K562 (cell line): ENCODE data around the gene SDK1. TPM values are rescaled to one million over a fixed set of nuclear protein-coding genes. Genes with fewer than 3 reads are reported as not detected.

ENCODE experiments used
- ATAC-seq: fragments of 200-7000 bp; cut with Tn5 transposase; 3 replicates; pipeline ENCODE4 v1.9.1; 2020; ENCODE audit warnings: moderate library complexity
- BruUV-seq: library from RNA; stranded (reverse); fragments of 400-500 nt; replicated peaks from 2 replicates; lab custom pipeline; 2021; lab: Mats Ljungman, UMichigan
- CTCF ChIA-PET: fragments of 300-600 bp; formaldehyde crosslinking; extraction: SDS; loops from one replicate; lab custom pipeline; 2021; ENCODE audit warnings: low intra/inter-chr PET ratio; lab: Yijun Ruan, JAX
- POLR2A ChIA-PET: fragments of 300-600, 350-650 bp; sonication (Branson Sonifier 250); formaldehyde crosslinking; extraction: SDS; loops from one replicate; lab custom pipeline; 2021; ENCODE audit warnings: antibody characterized with exemption, inconsistent platforms; lab: Yijun Ruan, JAX
- DNase-seq, 4 experiments: peaks; one replicate each; pipeline versions ENCODE4 v3.0.0 to v3.0.0-alpha.2; 2011 to 2018; ENCODE audit warnings: low spot score in 3 of 4, mixed read lengths in 3 of 4; ENCODE audit errors: extremely low read depth in 1 of 4
- FAIRE-seq: peaks from 2 replicates; lab custom pipeline; 2011; peaks lifted over from hg19 to GRCh38; lab: Jason Lieb, UNC
- H2AFZ ChIP-seq: 2 replicates; pipeline ENCODE4 v1.6.0; 2011; ENCODE audit warnings: low read depth, low read length, control low read depth, inconsistent platforms
- H3K27ac ChIP-seq: fragments of 200-600 bp; 3 replicates; pipeline ENCODE4 v1.8.0; 2011; ENCODE audit warnings: low read depth, mild to moderate bottlenecking, control low read depth, inconsistent platforms, low read length, moderate library complexity, mixed read lengths; ENCODE audit errors: extremely low read depth
- H3K27me3 ChIP-seq, 2 experiments: fragments of 300-600 bp in 1 of 2; 2 replicates in 1 of 2; 3 replicates in 1 of 2; pipeline versions ENCODE4 v1.6.0 to v1.8.0; 2011; ENCODE audit warnings: inconsistent platforms in 2 of 2, low read length in 2 of 2, mild to moderate bottlenecking in 1 of 2, mixed read lengths in 1 of 2, moderate library complexity in 1 of 2; ENCODE audit not compliant: control insufficient read depth in 2 of 2, insufficient read depth in 2 of 2
- H3K36me3 ChIP-seq: fragments of 300-600 bp; 3 replicates; pipeline ENCODE4 v1.8.0; 2011; ENCODE audit warnings: mild to moderate bottlenecking, low read length, inconsistent platforms; ENCODE audit not compliant: control insufficient read depth, insufficient read depth
- H3K4me1 ChIP-seq, 2 experiments: fragments of 200-600 bp in 1 of 2; replicated peaks in 1 of 2; 2 replicates in 1 of 2; 3 replicates in 1 of 2; pipeline versions ENCODE4 v1.5.1 to v1.8.0; 2011; ENCODE audit warnings: inconsistent platforms in 2 of 2, low read length in 2 of 2, mild to moderate bottlenecking in 1 of 2, mixed read lengths in 1 of 2, moderate library complexity in 1 of 2; ENCODE audit not compliant: control insufficient read depth in 2 of 2, insufficient read depth in 2 of 2
- H3K4me2 ChIP-seq: 2 replicates; pipeline ENCODE4 v1.6.1; 2011; ENCODE audit warnings: low read length, control low read depth, inconsistent platforms, mixed read lengths; ENCODE audit not compliant: insufficient read depth
- H3K4me3 ChIP-seq: fragments of 200-600 bp; sonication (generic), shearing (Covaris generic); 2 replicates; pipeline ENCODE4 v1.5.1; 2016; ENCODE audit warnings: control low read depth, inconsistent platforms
- H3K79me2 ChIP-seq: fragments of 200-600 bp; 3 replicates; pipeline ENCODE4 v1.8.0; 2011; ENCODE audit warnings: low read length, inconsistent platforms; ENCODE audit not compliant: control insufficient read depth, insufficient read depth
- H3K9ac ChIP-seq, 2 experiments: 2 replicates each; pipeline versions ENCODE4 v1.6.0 to v1.6.1; 2011; ENCODE audit warnings: low read depth in 2 of 2, low read length in 2 of 2, control low read depth in 1 of 2, inconsistent platforms in 1 of 2, mild to moderate bottlenecking in 1 of 2, mixed read lengths in 1 of 2; ENCODE audit not compliant: insufficient read depth in 1 of 2
- H3K9me1 ChIP-seq: one replicate; pipeline ENCODE4 v1.6.0; 2011; ENCODE audit warnings: inconsistent platforms, mild to moderate bottlenecking, low read length, moderate library complexity; ENCODE audit not compliant: control insufficient read depth, insufficient read depth
- H3K9me3 ChIP-seq: replicated peaks from 2 replicates; pipeline ENCODE4 v1.5.1; 2011; ENCODE audit warnings: low read depth, low read length, inconsistent platforms; ENCODE audit not compliant: control insufficient read depth, insufficient read depth
- H4K20me1 ChIP-seq: replicated peaks from 2 replicates; pipeline ENCODE4 v1.6.1; 2011; ENCODE audit warnings: low read length, inconsistent platforms, mixed read lengths; ENCODE audit not compliant: control insufficient read depth, insufficient read depth
- DPF2 ChIP-seq: fragments of 450-650 bp; IDR thresholded peaks from 2 replicates; pipeline ENCODE4 v1.6.1; 2016
- HDAC8 ChIP-seq: fragments of 450-650 bp; IDR thresholded peaks from 2 replicates; pipeline ENCODE4 v1.6.1; 2016; ENCODE audit warnings: mild to moderate bottlenecking, missing genetic modification characterization, moderate library complexity, missing compliant biosample characterization
- KDM1A ChIP-seq, 2 experiments: fragments of 450-650 bp; IDR thresholded peaks; 2 replicates each; pipeline ENCODE4 v1.6.1; 2016; ENCODE audit warnings: mild to moderate bottlenecking in 2 of 2
- KLF10 ChIP-seq: fragments of 250-450 bp; sonication (Bioruptor Pico); IDR thresholded peaks from 2 replicates; pipeline ENCODE4 v1.6.1; 2021; ENCODE audit warnings: matching md5 sums
- NFIX ChIP-seq: fragments of 250-450 bp; sonication (Bioruptor Pico); IDR thresholded peaks from 2 replicates; pipeline ENCODE4 v1.4.0; 2020; ENCODE audit warnings: low read depth, mild to moderate bottlenecking, moderate library complexity
- PHB ChIP-seq: fragments of 250-450 bp; sonication (Bioruptor Pico); IDR thresholded peaks from 2 replicates; pipeline ENCODE4 v1.5.0; 2021
- RREB1 ChIP-seq: fragments of 250-450 bp; sonication (Bioruptor Pico); IDR thresholded peaks from 2 replicates; pipeline ENCODE4 v1.4.0; 2020
- SMAD1 ChIP-seq: fragments of 150-350 bp; IDR thresholded peaks from 2 replicates; pipeline ENCODE4 v1.6.1; 2014; ENCODE audit warnings: low read length, low read depth; ENCODE audit not compliant: partially characterized antibody
- SREBF1 ChIP-seq: fragments of 150-350 bp; IDR thresholded peaks from 2 replicates; pipeline ENCODE4 v1.6.1; 2014; ENCODE audit warnings: antibody characterized with exemption, low read depth, low read length, borderline replicate concordance
- TBP ChIP-seq: optimal IDR thresholded peaks from 2 replicates; pipeline ENCODE3; 2011; ENCODE audit warnings: low read depth, low read length, improper control_type of control experiment
- XRCC4 ChIP-seq: IDR thresholded peaks from one replicate; pipeline ENCODE4 v1.6.1; 2011; ENCODE audit not compliant: insufficient read depth, insufficient read length; ENCODE audit errors: extremely low read depth
- YBX1 ChIP-seq: fragments of 450-650 bp; IDR thresholded peaks from 2 replicates; pipeline ENCODE4 v1.7.1; 2016; ENCODE audit warnings: mild to moderate bottlenecking
- ZNF780A ChIP-seq: fragments of 250-450 bp; sonication (Bioruptor Pico); IDR thresholded peaks from 2 replicates; pipeline ENCODE4 v1.5.0; 2021; ENCODE audit warnings: mild to moderate bottlenecking
- ZSCAN29 ChIP-seq: fragments of 450-650 bp; IDR thresholded peaks from 2 replicates; pipeline ENCODE4 v1.6.1; 2017
- WGBS: fragments of 100-300 bp; shearing (Covaris generic); methylation state at CpG from one replicate; pipeline ENCODE4 v1.1.6; 2016; ENCODE audit warnings: low coverage, mixed read lengths; ENCODE audit not compliant: insufficient coverage; ENCODE audit errors: missing lambda C conversion rate; 5-methylcytosine and 5-hydroxymethylcytosine counted together
- in situ Hi-C: fragments of 300-500 bp; cut with MboI; formaldehyde crosslinking; loops from 4 replicates; pipeline ENCODE4 v1.15.0; 2018; ENCODE audit warnings: inconsistent platforms, mixed read lengths
- intact Hi-C: fragments of 100-400 bp; cut with micrococcal nuclease; formaldehyde crosslinking; loops from 2 replicates; pipeline ENCODE4 v1.14.2; 2022
- polyA plus RNA-seq, 8 experiments: library from polyadenylated mRNA; depleted of rRNA in 4 of 8; stranded (reverse) in 5 of 8; unstranded in 3 of 8; fragments of >200 nt; fragmentation: Nextera tagmentation in 2 of 8; fragmentation: Illumina TruSeq in 1 of 8; extraction: Ambion mirVana in 2 of 8; extraction: Trizol in 1 of 8; gene quantifications; 2 replicates each; pipeline versions ENCODE4 v1.2.1 to v1.2.3, GENCODE V29; 2011 to 2014; ENCODE audit warnings: inconsistent platforms in 1 of 8, missing spikeins in 1 of 8
- total RNA-seq, 7 experiments: library from RNA; depleted of rRNA in 6 of 7; stranded (reverse); fragments of >200 nt in 6 of 7; fragmentation: Illumina TruSeq in 2 of 7; extraction: Trizol in 2 of 7; gene quantifications; 2 replicates each; pipeline versions ENCODE4 v1.2.1 to v1.2.3, GENCODE V29; 2011 to 2021; ENCODE audit warnings: low replicate concordance in 1 of 7

Gene SDK1
- total and polyA plus RNA-seq, 9 of the 15 experiments (the other 6 are each of a cell fraction or from before 2014, with no cell fraction given): 0.16 TPM; not detected in 8

GRCh38 chr7:4024133-4024532, 723.1 kb downstream of the SDK1 start (continued):
- no peak for TF ChIP-seq NFIX (CRISPR knock-in tag)

- no peak for FAIRE-seq
- no peak for ATAC-seq
- CTCF ChIA-PET: no interaction called here
Measured at GRCh38 chr7:4024806-4025205, 723.8 kb downstream of the SDK1 start.

DNA sequence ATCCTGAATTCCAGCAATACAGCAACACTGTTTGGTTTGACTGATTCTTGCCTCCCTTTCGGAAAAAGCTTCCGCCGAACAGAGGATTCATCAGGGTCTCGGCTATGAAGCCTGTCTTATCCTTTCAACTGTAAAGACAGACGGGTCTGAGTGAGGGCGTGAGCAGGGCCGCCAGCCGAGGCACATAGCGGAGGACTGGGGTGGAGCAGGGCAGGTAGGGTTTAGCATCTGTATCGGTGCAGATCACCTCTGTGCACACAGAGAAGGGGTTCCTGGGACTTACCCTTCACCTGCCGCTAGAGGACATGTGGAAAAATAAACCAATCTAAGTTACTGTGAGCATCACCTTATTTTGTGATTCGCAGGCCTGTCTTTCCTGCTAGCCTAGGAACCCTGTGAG, 724.2 kb downstream of the SDK1 start:
- intact Hi-C loops (no loop called here), in situ Hi-C loops (no loop called here)
- FAIRE-seq: no peak
- Histone ChIP-seq H3K9ac (no peak overlapping the region), H3K36me3 (no peaks in the 10 kb centered on the region), H3K4me3 (no peak overlapping the region), H3K4me1 (no peaks in the 10 kb centered on the region; a peak in 1 of 5 replicates), H4K20me1 (no peaks in the 10 kb centered on the region; the same call in 1 of the 2 replicates), H3K79me2 (no peaks in the 10 kb centered on the region), H3K27ac (no peak overlapping the region), H3K9me1 (no peaks in the 10 kb centered on the region), H2AFZ (no peak overlapping the region), H3K27me3 (peaks cover 23 to 41% of the 10 kb centered on the region in 2 experiments), H3K4me2 (no peak overlapping the region), H3K9me3 (no peaks in the 10 kb centered on the region)
- no TSS peak for BruUV-seq
- ChIA-PET POLR2A (no interaction called here), CTCF (no interaction called here)
- DNase-seq: no peak
- ATAC-seq: no peak
- under 1% methylated on average over 12 of the region's 12 CpGs for WGBS
- no peak for TF ChIP-seq HDAC8 (tag)
- no peak for TF ChIP-seq DPF2
- TF ChIP-seq YBX1: no peak
- no peak for TF ChIP-seq SMAD1
- TF ChIP-seq RREB1 (CRISPR knock-in tag): no peak
- no peak for TF ChIP-seq XRCC4
- TF ChIP-seq KLF10 (CRISPR knock-in tag): no peak

More at GRCh38 chr7:4024806-4025205, 723.8 kb downstream of the SDK1 start:
- 0% methylated on average over 7 of the region's 7 CpGs for WGBS
- no peak for DNase-seq
- TF ChIP-seq SREBF1 (no peak), ZSCAN29 (no peak), ZNF780A (CRISPR knock-in tag) (no peak), PHB (no peak), KDM1A (IDR thresholded peaks at IDR 0.05) (no peak), TBP (no peak)
- in situ Hi-C loops: no loop called here
- Histone ChIP-seq H3K4me3 (no peak overlapping the region), H3K9me1 (no peaks in the 10 kb centered on the region), H4K20me1 (no peaks in the 10 kb centered on the region; the same call in 1 of the 2 replicates), H3K27ac (no peak overlapping the region), H3K4me2 (no peak overlapping the region), H3K9ac (no peak overlapping the region), H3K9me3 (no peaks in the 10 kb centered on the region), H2AFZ (no peak overlapping the region), H3K79me2 (no peaks in the 10 kb centered on the region), H3K27me3 (peaks cover 23 to 37% of the 10 kb centered on the region in 2 experiments), H3K4me1 (no peaks in the 10 kb centered on the region; a peak in 1 of 5 replicates), H3K36me3 (no peaks in the 10 kb centered on the region)
- intact Hi-C loops: no loop called here
- BruUV-seq: no TSS peak
- POLR2A ChIA-PET: no interaction called here
